Trophoblast cell (in vitro differentiated cells and primary cell): Measurements from ENCODE around the gene GOLGA5.
A peak's percentile ranks its signal among the peaks of the same experiment; 100 is the strongest.

Experiments used
- DNase-seq, 2 donors: peaks; one replicate each; pipeline ENCODE4 v3.0.0-alpha.2; 2016
- H2AFZ ChIP-seq: 2 replicates; pipeline ENCODE4 v1.6.1; 2013; ENCODE audit warnings: low read length, moderate library complexity, mild to moderate bottlenecking; ENCODE audit not compliant: insufficient read depth, poor library complexity
- H2AK5ac ChIP-seq: 2 replicates; pipeline ENCODE4 v1.6.1; 2013; ENCODE audit warnings: mild to moderate bottlenecking, low read length
- H2BK120ac ChIP-seq: 2 replicates; pipeline ENCODE4 v1.6.1; 2013; ENCODE audit warnings: low read length, mild to moderate bottlenecking, moderate library complexity; ENCODE audit not compliant: insufficient read depth, poor library complexity
- H2BK12ac ChIP-seq: 2 replicates; pipeline ENCODE4 v1.6.1; 2013; ENCODE audit warnings: mild to moderate bottlenecking, low read length, moderate library complexity
- H2BK5ac ChIP-seq: 2 replicates; pipeline ENCODE4 v1.6.1; 2013; ENCODE audit warnings: low read length, low read depth, moderate library complexity, mild to moderate bottlenecking; ENCODE audit not compliant: poor library complexity
- H3K14ac ChIP-seq: 2 replicates; pipeline ENCODE4 v1.6.1; 2013; ENCODE audit warnings: mild to moderate bottlenecking, low read length
- H3K18ac ChIP-seq: 2 replicates; pipeline ENCODE4 v1.6.1; 2013; ENCODE audit warnings: mild to moderate bottlenecking, low read length
- H3K23ac ChIP-seq: 2 replicates; pipeline ENCODE4 v1.6.1; 2013; ENCODE audit warnings: low read length
- H3K27ac ChIP-seq: 2 replicates; pipeline ENCODE4 v1.5.1; 2013; ENCODE audit warnings: low read depth, mild to moderate bottlenecking, inconsistent platforms, low read length, moderate library complexity
- H3K27me3 ChIP-seq: 2 replicates; pipeline ENCODE4 v1.6.1; 2013; ENCODE audit warnings: inconsistent platforms, mild to moderate bottlenecking, low read length, moderate library complexity; ENCODE audit not compliant: insufficient read depth
- H3K36me3 ChIP-seq, 2 experiments: 1 replicate in 1 of 2; 2 replicates in 1 of 2; pipeline ENCODE4 v1.6.1; 2013; ENCODE audit warnings: low read length in 2 of 2, mild to moderate bottlenecking in 2 of 2, moderate library complexity in 1 of 2; ENCODE audit not compliant: insufficient read depth in 2 of 2, control insufficient read depth in 1 of 2
- H3K4ac ChIP-seq: 2 replicates; pipeline ENCODE4 v1.6.1; 2013; ENCODE audit warnings: low read depth, mild to moderate bottlenecking, low read length, moderate library complexity
- H3K4me1 ChIP-seq, 2 experiments: 1 replicate in 1 of 2; 2 replicates in 1 of 2; pipeline ENCODE4 v1.6.1; 2013; ENCODE audit warnings: low read length in 2 of 2, mild to moderate bottlenecking in 2 of 2, moderate library complexity in 1 of 2; ENCODE audit not compliant: insufficient read depth in 2 of 2, control insufficient read depth in 1 of 2
- H3K4me2 ChIP-seq: 2 replicates; pipeline ENCODE4 v1.6.1; 2013; ENCODE audit warnings: inconsistent platforms, mild to moderate bottlenecking, low read length, moderate library complexity
- H3K4me3 ChIP-seq: 2 replicates; pipeline ENCODE4 v1.5.1; 2013; ENCODE audit warnings: mild to moderate bottlenecking, low read depth, low read length, inconsistent platforms
- H3K79me1 ChIP-seq: one replicate; pipeline ENCODE4 v1.6.1; 2013; ENCODE audit warnings: low read length
- H3K79me2 ChIP-seq: 2 replicates; pipeline ENCODE4 v1.6.1; 2013; ENCODE audit warnings: low read length, mild to moderate bottlenecking; ENCODE audit not compliant: control insufficient read depth, insufficient read depth, poor library complexity
- H3K9ac ChIP-seq: 2 replicates; pipeline ENCODE4 v1.6.1; 2013; ENCODE audit warnings: mild to moderate bottlenecking, low read length
- H3K9me3 ChIP-seq: 2 replicates; pipeline ENCODE4 v1.6.1; 2013; ENCODE audit warnings: low read depth, mild to moderate bottlenecking, control low read depth, inconsistent platforms, low read length; ENCODE audit not compliant: insufficient read depth
- H4K12ac ChIP-seq: 2 replicates; pipeline ENCODE4 v1.6.1; 2013; ENCODE audit warnings: low read depth, mild to moderate bottlenecking, low read length, moderate library complexity
- H4K8ac ChIP-seq: 2 replicates; pipeline ENCODE4 v1.6.1; 2013; ENCODE audit warnings: low read depth, mild to moderate bottlenecking, low read length, moderate library complexity
- H4K91ac ChIP-seq: one replicate; pipeline ENCODE4 v1.6.1; 2013; ENCODE audit warnings: low read depth, mild to moderate bottlenecking, low read length, moderate library complexity
- WGBS: extraction: QIAGEN DNeasy Blood & Tissue Kit; methylation state at CpG from one replicate; pipeline ENCODE4 v1.1.7; 2013; ENCODE audit warnings: missing lambda C conversion rate; ENCODE audit not compliant: insufficient read length, insufficient coverage; ENCODE audit errors: extremely low coverage; 5-methylcytosine and 5-hydroxymethylcytosine counted together

GOLGA5 gene

DNA sequence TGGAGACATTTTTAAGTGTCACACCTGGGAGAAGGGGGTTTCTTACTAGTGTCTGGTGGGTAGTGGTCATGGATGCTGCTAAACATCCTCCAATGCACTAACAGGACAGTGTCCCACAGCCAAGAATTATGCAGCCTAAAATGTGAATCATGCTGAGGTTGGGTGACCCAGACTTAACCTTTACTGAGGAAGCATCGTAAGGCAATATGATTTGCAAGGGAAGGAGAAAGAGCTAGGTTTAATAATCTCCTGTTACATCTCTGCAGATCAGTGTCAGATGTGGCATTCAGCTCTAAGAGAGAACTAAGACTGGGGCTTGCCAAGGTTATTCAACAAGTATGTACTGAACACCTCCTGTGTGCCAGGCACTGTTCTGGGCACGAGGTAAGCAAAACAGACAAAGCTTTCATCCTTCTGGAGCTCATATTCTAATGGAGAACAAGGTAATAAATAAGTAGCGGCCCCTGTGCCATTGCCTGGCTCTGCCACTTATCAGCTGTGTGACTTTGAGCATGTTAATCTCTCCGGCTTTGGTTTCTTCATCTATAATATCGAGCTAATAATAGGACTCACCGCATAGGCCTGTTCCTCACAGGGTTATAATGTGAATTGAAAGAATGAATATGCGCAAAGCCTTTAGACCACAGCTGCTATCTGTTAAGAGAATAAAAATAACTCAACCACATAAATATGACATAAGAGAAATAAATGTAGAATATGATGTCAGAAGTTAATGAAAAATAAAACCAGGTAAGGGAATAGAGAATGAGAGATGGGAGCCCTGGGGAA, 13.5 kb upstream of the GOLGA5 start:
- Histone ChIP-seq H3K27me3 (no peaks in the 10 kb centered on the region), H3K27ac (no peak overlapping the region), H3K9me3 (no peaks in the 10 kb centered on the region), H3K23ac (peak overlapping the region; percentile 13), H2BK5ac (no peak overlapping the region), H2BK12ac (no peak overlapping the region), H3K9ac (no peak overlapping the region), H3K4me3 (no peak overlapping the region), H2AFZ (no peak overlapping the region), H2BK120ac (no peak overlapping the region), H4K8ac (no peak overlapping the region), H3K79me2 (no peaks in the 10 kb centered on the region), H3K4me1 (peaks cover 3% of the 10 kb centered on the region in 2 experiments), H3K18ac (no peak overlapping the region), H3K14ac (no peak overlapping the region), H3K4me2 (no peak overlapping the region), H3K36me3 (no peaks in the 10 kb centered on the region), H2AK5ac (no peak overlapping the region), H3K79me1 (peaks cover 2% of the 10 kb centered on the region), H4K12ac (no peak overlapping the region), H3K4ac (no peak overlapping the region), H4K91ac (no peak overlapping the region)
- whole genome bisulfite sequencing: no CpG with 5 or more reads among the region's 7 CpGs
- DNase-seq: no peak

DNA sequence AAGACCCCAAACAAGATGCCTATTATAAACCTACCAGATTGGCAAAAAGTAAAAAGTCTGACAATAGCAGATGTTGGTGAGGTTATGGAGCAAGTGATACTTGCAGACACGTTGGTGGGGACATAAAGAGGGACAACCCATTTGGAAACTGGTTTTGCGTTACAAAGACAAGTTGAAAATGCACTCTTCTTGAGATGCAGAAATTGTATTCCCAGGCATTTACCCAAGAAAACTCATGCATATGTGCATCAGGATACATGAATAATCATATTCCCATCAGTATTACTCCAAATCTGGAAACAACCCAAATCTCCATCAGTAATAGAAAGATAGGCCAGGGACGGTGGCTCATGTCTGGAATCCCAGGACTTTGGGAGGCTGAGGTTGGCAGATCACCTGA, 12.8 kb upstream of the GOLGA5 start:
- Histone ChIP-seq H3K23ac (no peak overlapping the region), H3K4me3 (no peak overlapping the region), H3K14ac (no peak overlapping the region), H3K4ac (no peak overlapping the region), H3K79me1 (peaks cover 2% of the 10 kb centered on the region), H2AK5ac (no peak overlapping the region), H2BK120ac (no peak overlapping the region), H3K4me1 (peaks cover 4% of the 10 kb centered on the region in 2 experiments), H4K12ac (no peak overlapping the region), H3K18ac (no peak overlapping the region), H2BK5ac (no peak overlapping the region), H3K9me3 (peaks cover 3% of the 10 kb centered on the region), H3K27ac (no peak overlapping the region), H4K91ac (no peak overlapping the region), H3K9ac (no peak overlapping the region), H2AFZ (no peak overlapping the region), H4K8ac (no peak overlapping the region), H3K36me3 (no peaks in the 10 kb centered on the region), H2BK12ac (no peak overlapping the region), H3K79me2 (no peaks in the 10 kb centered on the region), H3K4me2 (no peak overlapping the region), H3K27me3 (no peaks in the 10 kb centered on the region)
- DNase-seq: no peak
- no CpG with 5 or more reads among the region's 3 CpGs for WGBS

DNA sequence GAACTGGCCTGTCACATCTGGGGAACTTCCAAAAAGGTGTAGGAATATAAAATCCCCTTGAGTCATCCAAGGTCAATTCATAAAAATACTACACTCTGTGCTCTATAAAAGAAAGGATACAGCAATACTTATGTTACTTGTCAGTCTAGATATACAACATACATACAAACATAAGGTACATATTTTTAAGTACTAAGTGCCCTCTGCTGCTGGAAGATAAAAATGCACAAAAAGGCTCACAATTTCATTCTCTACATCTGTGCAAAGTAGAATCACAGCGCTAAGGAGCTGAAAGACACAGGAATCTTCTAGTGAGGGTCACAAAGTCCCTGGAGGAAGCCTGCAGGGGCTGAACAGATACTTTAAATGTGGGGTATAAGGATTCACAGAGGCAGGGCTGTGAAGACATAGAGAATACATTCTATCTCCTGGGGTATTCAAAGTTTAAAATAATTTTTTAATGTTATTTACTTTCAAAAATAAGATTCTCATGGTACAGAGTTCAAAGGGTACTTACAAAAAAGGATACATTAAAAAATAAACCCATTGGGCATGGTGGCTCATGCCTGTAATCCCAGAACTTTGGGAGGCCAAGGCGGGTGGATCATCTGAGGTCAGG, 10.2 kb upstream of the GOLGA5 start:
- H3K4ac ChIP-seq: no peak overlapping the region
- H2AFZ ChIP-seq: no peak overlapping the region
- no peaks in the 10 kb centered on the region for H3K36me3 ChIP-seq
- H3K4me2 ChIP-seq: no peak overlapping the region
- no peak overlapping the region for H4K8ac ChIP-seq
- H3K14ac ChIP-seq: no peak overlapping the region
- H3K9me3 ChIP-seq: peaks cover 6% of the 10 kb centered on the region
- no peak overlapping the region for H2AK5ac ChIP-seq
- H3K27ac ChIP-seq: no peak overlapping the region
- WGBS: no CpG with 5 or more reads among the region's 2 CpGs
- peaks cover 4% of the 10 kb centered on the region in 2 experiments for H3K4me1 ChIP-seq
- H3K27me3 ChIP-seq: no peaks in the 10 kb centered on the region
- H2BK12ac ChIP-seq: no peak overlapping the region
- H4K91ac ChIP-seq: no peak overlapping the region
- no peak overlapping the region for H3K9ac ChIP-seq
- peak; percentile 68 to 87 for DNase-seq
- H3K79me2 ChIP-seq: no peaks in the 10 kb centered on the region
- no peak overlapping the region for H3K4me3 ChIP-seq
- no peak overlapping the region for H2BK5ac ChIP-seq
- no peak overlapping the region for H3K23ac ChIP-seq
- H2BK120ac ChIP-seq: no peak overlapping the region
- H3K79me1 ChIP-seq: peaks cover 2% of the 10 kb centered on the region
- H4K12ac ChIP-seq: no peak overlapping the region
- H3K18ac ChIP-seq: no peak overlapping the region

DNA sequence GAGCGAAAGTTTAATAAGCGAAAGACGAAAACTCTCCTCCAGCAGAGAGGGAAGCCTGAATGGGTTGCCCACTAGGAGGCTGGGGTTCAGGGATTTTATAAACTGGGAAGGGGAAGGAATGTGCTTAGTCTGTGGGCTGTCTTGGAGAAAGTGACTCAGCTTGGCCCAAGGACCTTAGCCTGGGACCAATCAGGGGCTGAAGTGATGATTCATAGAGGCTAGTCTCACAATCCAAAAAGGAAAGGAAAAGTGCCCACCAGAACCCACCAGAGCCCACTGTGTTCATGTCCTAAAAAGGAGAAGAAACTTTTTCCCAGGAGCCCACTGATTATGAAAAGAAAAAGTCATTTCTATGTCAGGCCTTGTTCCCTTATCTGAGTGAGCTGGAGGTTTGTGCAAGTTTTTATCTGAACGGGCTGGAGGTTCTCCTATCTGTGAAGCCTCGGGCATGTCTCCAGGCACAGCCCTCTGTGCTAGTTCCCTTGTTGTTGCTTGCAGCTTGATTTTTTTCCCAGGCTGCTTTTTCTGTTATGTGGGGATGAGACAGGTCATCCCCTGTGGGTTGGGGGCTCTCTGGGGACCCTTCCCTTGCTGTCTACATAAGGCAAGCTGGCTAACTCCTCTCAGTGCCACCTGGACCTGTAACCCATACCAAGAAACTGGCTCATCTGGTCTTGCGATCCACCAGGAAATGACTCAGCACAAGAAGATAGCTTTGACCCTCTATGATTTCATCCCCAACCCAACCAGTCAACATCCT, 8.3 kb upstream of the GOLGA5 start:
- no peak overlapping the region for H3K9ac ChIP-seq
- no peak overlapping the region for H3K4me2 ChIP-seq
- H3K79me2 ChIP-seq: no peaks in the 10 kb centered on the region
- H2AK5ac ChIP-seq: no peak overlapping the region
- no peak overlapping the region for H3K18ac ChIP-seq
- peaks cover 6% of the 10 kb centered on the region for H3K9me3 ChIP-seq
- H3K23ac ChIP-seq: no peak overlapping the region
- no CpG with 5 or more reads among the region's 6 CpGs for whole genome bisulfite sequencing
- DNase-seq: peak; percentile 70 to 81
- H3K4me3 ChIP-seq: no peak overlapping the region
- no peak overlapping the region for H3K4ac ChIP-seq
- peak overlapping the region; percentile 37 for H2BK120ac ChIP-seq
- peak overlapping the region; percentile 38 for H3K14ac ChIP-seq
- peak overlapping the region; percentile 84 for H2BK5ac ChIP-seq
- H3K4me1 ChIP-seq: peaks cover 4% of the 10 kb centered on the region in 2 experiments
- peak overlapping the region; percentile 75 for H4K91ac ChIP-seq
- no peaks in the 10 kb centered on the region for H3K27me3 ChIP-seq
- no peaks in the 10 kb centered on the region for H3K36me3 ChIP-seq
- H3K79me1 ChIP-seq: peaks cover 2% of the 10 kb centered on the region
- H2BK12ac ChIP-seq: peak overlapping the region; percentile 78
- H4K12ac ChIP-seq: no peak overlapping the region
- H4K8ac ChIP-seq: peak overlapping the region; percentile 50
- peak overlapping the region; percentile 79 for H3K27ac ChIP-seq
- no peak overlapping the region for H2AFZ ChIP-seq
